Smooth muscle cell (in vitro differentiated cells): Measurements from ENCODE around the gene RP9. TPM values are rescaled to one million over a fixed set of nuclear protein-coding genes. Genes with fewer than 3 reads are reported as not detected.

Experiments used
- DNase-seq: peaks from one replicate; lab custom pipeline; 2025; ENCODE audit not compliant: unreplicated experiment; lab: John Stamatoyannopoulos, UW
- H2AFZ ChIP-seq: fragments of 200-600 bp; sonication (generic); 2 replicates; pipeline ENCODE4 v1.6.0; 2016; ENCODE audit warnings: antibody characterized with exemption, low read depth, mild to moderate bottlenecking
- H3F3A ChIP-seq: fragments of 200-600 bp; sonication (generic); 2 replicates; pipeline ENCODE4 v1.6.0; 2017; ENCODE audit warnings: antibody characterized with exemption, low read depth
- H3K27ac ChIP-seq: fragments of 200-600 bp; sonication (generic); 2 replicates; pipeline ENCODE4 v1.5.1; 2016; ENCODE audit warnings: low read depth, mild to moderate bottlenecking
- H3K27me3 ChIP-seq: fragments of 200-600 bp; sonication (generic); 2 replicates; pipeline ENCODE4 v1.6.1; 2016; ENCODE audit warnings: low read depth, mild to moderate bottlenecking
- H3K36me3 ChIP-seq: fragments of 200-600 bp; sonication (generic); 2 replicates; pipeline ENCODE4 v1.5.1; 2016; ENCODE audit warnings: low read depth
- H3K4me1 ChIP-seq: fragments of 200-600 bp; sonication (generic); 2 replicates; pipeline ENCODE4 v1.5.1; 2016; ENCODE audit warnings: low read depth
- H3K4me2 ChIP-seq: fragments of 200-600 bp; sonication (generic); 2 replicates; pipeline ENCODE4 v1.6.0; 2016; ENCODE audit warnings: mild to moderate bottlenecking
- H3K4me3 ChIP-seq: fragments of 200-600 bp; sonication (generic); 2 replicates; pipeline ENCODE4 v1.5.1; 2016; ENCODE audit warnings: mild to moderate bottlenecking
- H3K79me2 ChIP-seq: fragments of 200-600 bp; sonication (generic); 2 replicates; pipeline ENCODE4 v1.6.0; 2016; ENCODE audit warnings: low read depth, mild to moderate bottlenecking
- H3K9ac ChIP-seq: fragments of 200-600 bp; sonication (generic); 2 replicates; pipeline ENCODE4 v1.6.0; 2016; ENCODE audit warnings: low read depth
- H3K9me3 ChIP-seq: fragments of 200-600 bp; sonication (generic); replicated peaks from 2 replicates; pipeline ENCODE4 v1.5.1; 2016; ENCODE audit warnings: low read depth
- H4K20me1 ChIP-seq: fragments of 200-600 bp; sonication (generic); 2 replicates; pipeline ENCODE4 v1.6.0; 2016; ENCODE audit warnings: low read depth
- CTCF ChIP-seq: fragments of 200-600 bp; sonication (generic); IDR thresholded peaks from 2 replicates; pipeline ENCODE4 v1.5.1; 2017; ENCODE audit warnings: borderline replicate concordance, mild to moderate bottlenecking, antibody characterized with exemption; ENCODE audit not compliant: insufficient read depth, poor library complexity, severe bottlenecking
- WGBS: methylation state at CpG from one replicate; pipeline ENCODE4 v1.1.7; 2016; ENCODE audit warnings: low lambda C conversion rate; 5-methylcytosine and 5-hydroxymethylcytosine counted together
- polyA plus RNA-seq: library from polyadenylated mRNA; unstranded; fragments of >200 nt; fragmentation: Nextera tagmentation; extraction: Ambion mirVana; gene quantifications from 2 replicates; pipeline ENCODE4 v1.2.1, GENCODE V29; 2016
- small RNA-seq: library from RNA; depleted of rRNA; stranded (forward); fragments of <200 nt; gene quantifications from one replicate; pipeline ENCODE3, GENCODE V24; 2014
- total RNA-seq: library from RNA; depleted of rRNA; stranded (reverse); fragments of >200 nt; gene quantifications from 2 replicates; pipeline ENCODE4 v1.2.3, GENCODE V29; 2014

RP9 gene
- total and polyA plus RNA-seq, 2 experiments from 2014 or later, result 15.3 to 28.3 TPM

GRCh38 chr7:33048257-33048656 is 60.9 kb downstream of the RP9 start:
- Histone ChIP-seq H3K4me3 (no peak overlapping the region), H2AFZ (no peak overlapping the region), H3K4me2 (no peak overlapping the region), H3K79me2 (peaks cover 82% of the 10 kb centered on the region), H3K36me3 (no peaks in the 10 kb centered on the region), H4K20me1 (peaks cover 53% of the 10 kb centered on the region), H3F3A (no peaks in the 10 kb centered on the region), H3K27ac (no peak overlapping the region), H3K4me1 (no peaks in the 10 kb centered on the region), H3K9ac (no peak overlapping the region), H3K27me3 (no peaks in the 10 kb centered on the region), H3K9me3 (no peaks in the 10 kb centered on the region)
- WGBS, result 95% methylated on average over 3 of the region's 3 CpGs
- no peak for DNase-seq
- TF ChIP-seq CTCF, result no peak

DNA sequence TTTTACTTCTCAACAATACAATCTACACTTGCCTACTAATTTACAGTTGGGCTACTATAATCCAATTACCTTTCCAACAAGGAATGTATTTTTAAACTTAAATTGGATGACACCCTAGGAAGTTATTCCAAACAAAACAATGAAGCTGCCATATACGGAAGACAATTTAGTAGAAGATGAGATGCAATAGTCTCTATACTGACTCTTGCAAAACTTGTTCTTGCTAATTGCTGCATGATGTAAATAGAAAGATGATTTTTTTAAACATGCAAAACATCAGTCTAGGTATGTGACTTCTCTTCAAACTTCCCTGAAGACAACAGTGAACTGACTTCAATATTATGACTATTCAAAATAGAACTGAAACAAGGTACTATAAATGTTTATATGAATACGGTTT is 64.2 kb downstream of the RP9 start:
- Histone ChIP-seq H3K79me2 (peaks cover 87% of the 10 kb centered on the region), H3K4me2 (no peak overlapping the region), H3K27me3 (no peaks in the 10 kb centered on the region), H3K36me3 (no peaks in the 10 kb centered on the region), H2AFZ (no peak overlapping the region), H3K27ac (peak overlapping the region; percentile 20), H3K9ac (no peak overlapping the region), H3F3A (no peaks in the 10 kb centered on the region), H3K4me1 (no peaks in the 10 kb centered on the region), H3K9me3 (no peaks in the 10 kb centered on the region), H4K20me1 (peaks cover 43% of the 10 kb centered on the region), H3K4me3 (no peak overlapping the region)
- no peak for DNase-seq
- WGBS, result 73% methylated on average over 2 of the region's 2 CpGs
- TF ChIP-seq CTCF, result no peak

Small RNAs within 50 kb of the gene (small RNA-seq; reads per million reads assigned to genes)
- gene AC074338.1, result not detected
- not detected for gene RN7SL505P

Other genes starting within 250 kb of the RP9 start
- 32.7 and 43.2 TPM in 2 replicates for gene KBTBD2, start 217.6 kb downstream of the RP9 start, total RNA-seq
- 21.2 and 25.6 TPM in 2 replicates for gene KBTBD2, start 217.6 kb downstream of the RP9 start, polyA plus RNA-seq
- gene FKBP9, start 152.0 kb downstream of the RP9 start, total RNA-seq, result 99.0 and 133 TPM in 2 replicates
- 111 and 130 TPM in 2 replicates for gene FKBP9, start 152.0 kb downstream of the RP9 start, polyA plus RNA-seq
- 16.5 and 25.4 TPM in 2 replicates for gene NT5C3A, start 46.6 kb downstream of the RP9 start, total RNA-seq
- 12.9 and 17.7 TPM in 2 replicates for gene NT5C3A, start 46.6 kb downstream of the RP9 start, polyA plus RNA-seq
- gene BBS9, start 20.2 kb upstream of the RP9 start, total RNA-seq, result 19.6 and 25.5 TPM in 2 replicates
- 12.8 and 13.4 TPM in 2 replicates for gene BBS9, start 20.2 kb upstream of the RP9 start, polyA plus RNA-seq